Breast epithelium (tissue), 3 donors: Measurements from ENCODE around the gene MEPCE.

ENCODE experiments used
- POLR2A ChIP-seq: fragments of 450-650 bp; IDR thresholded peaks from one replicate; pipeline ENCODE4 v1.6.1; 2016; ENCODE audit warnings: antibody characterized with exemption, mild to moderate bottlenecking, moderate library complexity
- POLR2AphosphoS5 ChIP-seq, 3 donors: sonication (generic); formaldehyde crosslinking; IDR thresholded peaks; one replicate each; pipeline ENCODE4 v1.6.1; 2017; ENCODE audit warnings: antibody characterized with exemption in 3 of 3
- TF ChIP-seq, protein P1 (sequence below), 3 donors: fragments of 450-650 bp; IDR thresholded peaks; one replicate each; pipeline ENCODE4 v1.5.1; 2016 to 2017; ENCODE audit warnings: antibody characterized with exemption in 3 of 3, mild to moderate bottlenecking in 3 of 3, moderate library complexity in 3 of 3

DNA sequence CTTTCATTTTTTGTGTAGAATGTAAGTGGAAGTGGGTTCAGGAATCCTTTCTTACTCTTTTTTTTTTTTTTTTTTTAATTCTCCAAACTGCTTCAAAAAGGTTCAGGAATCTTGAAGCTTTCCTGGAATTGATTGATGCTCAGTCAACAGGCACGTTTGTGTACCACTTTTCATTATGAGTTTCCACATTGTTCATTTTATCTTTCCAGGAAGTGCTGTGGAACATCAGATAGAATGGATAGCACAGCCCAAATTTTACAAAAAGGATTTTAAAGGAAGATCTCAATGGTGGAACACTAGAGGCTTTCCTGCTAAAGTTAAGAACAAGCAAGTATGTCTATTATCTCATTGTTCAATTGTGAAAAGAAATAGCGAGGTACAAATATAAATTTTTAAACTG lies 8.5 kb downstream of the MEPCE start:
- TF ChIP-seq, protein P1, sequence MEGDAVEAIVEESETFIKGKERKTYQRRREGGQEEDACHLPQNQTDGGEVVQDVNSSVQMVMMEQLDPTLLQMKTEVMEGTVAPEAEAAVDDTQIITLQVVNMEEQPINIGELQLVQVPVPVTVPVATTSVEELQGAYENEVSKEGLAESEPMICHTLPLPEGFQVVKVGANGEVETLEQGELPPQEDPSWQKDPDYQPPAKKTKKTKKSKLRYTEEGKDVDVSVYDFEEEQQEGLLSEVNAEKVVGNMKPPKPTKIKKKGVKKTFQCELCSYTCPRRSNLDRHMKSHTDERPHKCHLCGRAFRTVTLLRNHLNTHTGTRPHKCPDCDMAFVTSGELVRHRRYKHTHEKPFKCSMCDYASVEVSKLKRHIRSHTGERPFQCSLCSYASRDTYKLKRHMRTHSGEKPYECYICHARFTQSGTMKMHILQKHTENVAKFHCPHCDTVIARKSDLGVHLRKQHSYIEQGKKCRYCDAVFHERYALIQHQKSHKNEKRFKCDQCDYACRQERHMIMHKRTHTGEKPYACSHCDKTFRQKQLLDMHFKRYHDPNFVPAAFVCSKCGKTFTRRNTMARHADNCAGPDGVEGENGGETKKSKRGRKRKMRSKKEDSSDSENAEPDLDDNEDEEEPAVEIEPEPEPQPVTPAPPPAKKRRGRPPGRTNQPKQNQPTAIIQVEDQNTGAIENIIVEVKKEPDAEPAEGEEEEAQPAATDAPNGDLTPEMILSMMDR (IDR thresholded peaks at IDR 0.05) = no peak
- TF ChIP-seq POLR2A (no peak), POLR2AphosphoS5 (IDR thresholded peaks at IDR 0.05) (no peak)
